Caco-2 (cell line): ENCODE data around the gene SNX5. TPM values are rescaled to one million over a fixed set of nuclear protein-coding genes. Genes with fewer than 3 reads are reported as not detected.

Experiments used
- BruUV-seq: library from RNA; stranded (reverse); fragments of 400-500 nt; replicated peaks from 2 replicates; lab custom pipeline; 2021; lab: Mats Ljungman, UMichigan
- CTCF ChIA-PET: fragments of 300-600 bp; sonication (Branson Sonifier 250); formaldehyde crosslinking; loops from one replicate; lab custom pipeline; 2022; ENCODE audit warnings: antibody characterized with exemption; lab: Charles Lee
- POLR2A ChIA-PET: fragments of 300-600 bp; sonication (Branson Sonifier 250); formaldehyde crosslinking; loops from one replicate; lab custom pipeline; 2022; ENCODE audit warnings: antibody characterized with exemption; lab: Charles Lee
- DNase-seq, 2 experiments: peaks; one replicate each; pipeline versions ENCODE4 v3.0.0 to v3.0.0-alpha.2; 2020 to 2022
- H3K27me3 ChIP-seq: replicated peaks from 2 replicates; pipeline ENCODE4 v1.6.0; 2011; ENCODE audit warnings: low read length; ENCODE audit not compliant: control insufficient read depth, insufficient read depth
- H3K36me3 ChIP-seq: 2 replicates; pipeline ENCODE4 v1.5.1; 2011; ENCODE audit warnings: low read length; ENCODE audit not compliant: control insufficient read depth, insufficient read depth
- H3K4me1 ChIP-seq: fragments of 250-450 bp; sonication (Bioruptor Pico); 2 replicates; pipeline ENCODE4 v1.5.1; 2020; ENCODE audit warnings: mild to moderate bottlenecking
- H3K4me3 ChIP-seq: 2 replicates; pipeline ENCODE4 v1.5.1; 2011; ENCODE audit warnings: low read depth, mild to moderate bottlenecking, control low read depth, low read length
- H3K9me3 ChIP-seq: fragments of 250-450 bp; sonication (Bioruptor Pico); 2 replicates; pipeline ENCODE4 v1.5.1; 2020; ENCODE audit warnings: mild to moderate bottlenecking, moderate library complexity
- H3K27ac Mint-ChIP-seq: one replicate; pipeline ENCODE4 v1.8.0; 2022; ENCODE audit warnings: mixed read lengths; ENCODE audit not compliant: unreplicated experiment
- H3K27me3 Mint-ChIP-seq: one replicate; pipeline ENCODE4 v1.8.0; 2022; ENCODE audit warnings: mixed read lengths; ENCODE audit not compliant: insufficient read depth, unreplicated experiment
- H3K36me3 Mint-ChIP-seq: one replicate; pipeline ENCODE4 v1.8.0; 2022; ENCODE audit warnings: mild to moderate bottlenecking, mixed read lengths; ENCODE audit not compliant: insufficient read depth, unreplicated experiment
- H3K4me1 Mint-ChIP-seq: one replicate; pipeline ENCODE4 v1.8.0; 2022; ENCODE audit warnings: low read depth, mixed read lengths; ENCODE audit not compliant: unreplicated experiment
- H3K4me3 Mint-ChIP-seq: one replicate; pipeline ENCODE4 v1.8.0; 2022; ENCODE audit warnings: mild to moderate bottlenecking, moderate library complexity, mixed read lengths; ENCODE audit not compliant: unreplicated experiment
- H3K9me3 Mint-ChIP-seq: one replicate; pipeline ENCODE4 v1.8.0; 2022; ENCODE audit warnings: mixed read lengths; ENCODE audit not compliant: unreplicated experiment
- intact Hi-C: fragments of 100-400 bp; cut with micrococcal nuclease; formaldehyde crosslinking; loops from one replicate; pipeline ENCODE4 v1.10.0; 2022; ENCODE audit not compliant: unreplicated experiment
- total RNA-seq: library from RNA; stranded (reverse); gene quantifications from 2 replicates; pipeline ENCODE4 v1.2.3, GENCODE V29; 2022
- TF ChIP-seq, protein P1 (sequence below), 2 experiments: fragments of 200-600 bp in 1 of 2; IDR thresholded peaks; 1 replicate in 1 of 2; 2 replicates in 1 of 2; pipeline versions ENCODE4 v1.5.1 to v1.8.0; 2011 to 2022; ENCODE audit warnings: antibody characterized with exemption in 1 of 2, control low read depth in 1 of 2, inconsistent platforms in 1 of 2, low read depth in 1 of 2, low read length in 1 of 2, mild to moderate bottlenecking in 1 of 2, moderate library complexity in 1 of 2; ENCODE audit not compliant: insufficient read depth in 1 of 2, severe bottlenecking in 1 of 2, unreplicated experiment in 1 of 2

The SNX5 gene
- total RNA-seq, 1 experiment from 2014 or later, result 299 TPM

DNA sequence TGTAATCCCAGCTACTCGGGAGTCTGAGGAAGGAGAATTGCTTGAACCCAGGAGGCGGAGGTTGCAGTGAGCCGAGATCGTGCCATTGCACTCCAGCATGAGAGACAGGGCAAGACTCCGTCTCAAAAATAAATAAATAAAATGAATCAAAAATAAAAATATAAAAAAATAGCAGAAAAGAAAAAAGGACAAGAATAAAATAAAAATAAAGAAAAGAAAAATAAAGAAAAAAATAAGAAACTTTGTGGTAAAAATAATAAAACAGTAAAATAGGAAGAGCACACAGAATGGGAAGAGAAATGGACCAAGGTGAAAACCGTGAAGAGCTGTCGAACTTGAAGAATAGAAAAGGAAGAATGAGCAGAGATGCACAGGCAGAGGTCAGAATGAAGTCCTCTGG lies 63.0 kb downstream of the SNX5 start:
- BruUV-seq, result no TSS peak
- H3K9me3 Mint-ChIP-seq, result no peaks in the 10 kb centered on the region
- H3K27me3 Mint-ChIP-seq, result no peaks in the 10 kb centered on the region
- DNase-seq, result no peak
- TF ChIP-seq, protein P1, sequence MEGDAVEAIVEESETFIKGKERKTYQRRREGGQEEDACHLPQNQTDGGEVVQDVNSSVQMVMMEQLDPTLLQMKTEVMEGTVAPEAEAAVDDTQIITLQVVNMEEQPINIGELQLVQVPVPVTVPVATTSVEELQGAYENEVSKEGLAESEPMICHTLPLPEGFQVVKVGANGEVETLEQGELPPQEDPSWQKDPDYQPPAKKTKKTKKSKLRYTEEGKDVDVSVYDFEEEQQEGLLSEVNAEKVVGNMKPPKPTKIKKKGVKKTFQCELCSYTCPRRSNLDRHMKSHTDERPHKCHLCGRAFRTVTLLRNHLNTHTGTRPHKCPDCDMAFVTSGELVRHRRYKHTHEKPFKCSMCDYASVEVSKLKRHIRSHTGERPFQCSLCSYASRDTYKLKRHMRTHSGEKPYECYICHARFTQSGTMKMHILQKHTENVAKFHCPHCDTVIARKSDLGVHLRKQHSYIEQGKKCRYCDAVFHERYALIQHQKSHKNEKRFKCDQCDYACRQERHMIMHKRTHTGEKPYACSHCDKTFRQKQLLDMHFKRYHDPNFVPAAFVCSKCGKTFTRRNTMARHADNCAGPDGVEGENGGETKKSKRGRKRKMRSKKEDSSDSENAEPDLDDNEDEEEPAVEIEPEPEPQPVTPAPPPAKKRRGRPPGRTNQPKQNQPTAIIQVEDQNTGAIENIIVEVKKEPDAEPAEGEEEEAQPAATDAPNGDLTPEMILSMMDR (IDR thresholded peaks at IDR 0.05; ENCODE audit: insufficient read depth in 1 of 2, low read depth in 1 of 2, low read length in 1 of 2, severe bottlenecking in 1 of 2, unreplicated experiment in 1 of 2), result no peak
- no peak overlapping the region for H3K27ac Mint-ChIP-seq
- no peak overlapping the region for H3K4me3 Mint-ChIP-seq
- Histone ChIP-seq H3K27me3 (no peaks in the 10 kb centered on the region), H3K4me1 (peaks cover 6% of the 10 kb centered on the region; the same call in 1 of the 2 replicates), H3K9me3 (no peaks in the 10 kb centered on the region), H3K4me3 (no peak overlapping the region), H3K36me3 (no peaks in the 10 kb centered on the region)
- POLR2A ChIA-PET, result no interaction called here
- intact Hi-C loops, result no loop called here
- CTCF ChIA-PET, result interaction anchor here (0.6 kb wide), 1 partner anchor 15 kb away, joined by 3 read pairs; no protein-coding TSS in a partner anchor
- H3K4me1 Mint-ChIP-seq, result no peaks in the 10 kb centered on the region
- no peaks in the 10 kb centered on the region for H3K36me3 Mint-ChIP-seq

DNA sequence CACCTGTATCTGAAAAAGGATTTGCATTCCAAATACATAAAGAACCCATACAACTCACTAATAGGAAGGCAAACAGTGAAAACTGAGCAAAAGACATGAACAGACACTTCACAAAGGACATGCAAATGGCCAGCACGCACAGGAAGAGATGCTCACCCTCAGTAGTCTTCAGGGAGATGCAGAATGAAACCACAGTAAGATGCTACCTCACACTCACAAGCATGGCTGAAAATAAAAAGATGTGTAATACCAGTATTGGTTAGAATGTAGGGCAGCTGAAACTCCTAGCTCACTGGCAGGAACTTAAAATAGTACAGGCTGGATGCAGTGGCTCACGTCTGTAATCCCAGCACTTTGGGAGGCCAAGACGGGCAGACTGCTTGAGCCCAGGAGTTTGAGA lies 64.6 kb downstream of the SNX5 start:
- intact Hi-C loops, result no loop called here
- no peaks in the 10 kb centered on the region for H3K27me3 Mint-ChIP-seq
- no peaks in the 10 kb centered on the region for H3K9me3 ChIP-seq
- no TSS peak for BruUV-seq
- H3K27me3 ChIP-seq, result no peaks in the 10 kb centered on the region
- H3K36me3 Mint-ChIP-seq, result no peaks in the 10 kb centered on the region
- H3K36me3 ChIP-seq, result no peaks in the 10 kb centered on the region
- no peak overlapping the region for H3K4me3 ChIP-seq
- POLR2A ChIA-PET, result no interaction called here
- no peaks in the 10 kb centered on the region for H3K4me1 Mint-ChIP-seq
- H3K27ac Mint-ChIP-seq, result no peak overlapping the region
- no peak for DNase-seq
- no peak overlapping the region for H3K4me3 Mint-ChIP-seq
- no peaks in the 10 kb centered on the region for H3K9me3 Mint-ChIP-seq
- CTCF ChIA-PET, result no interaction called here
- H3K4me1 ChIP-seq, result peaks cover 6% of the 10 kb centered on the region; the same call in 1 of the 2 replicates
- TF ChIP-seq, protein P1 (IDR thresholded peaks at IDR 0.05; ENCODE audit: insufficient read depth in 1 of 2, low read depth in 1 of 2, low read length in 1 of 2, severe bottlenecking in 1 of 2, unreplicated experiment in 1 of 2), result no peak

GRCh38 chr20:17902531-17903083 lies 66.0 kb downstream of the SNX5 start:
- Mint-ChIP-seq H3K4me3 (no peak overlapping the region), H3K4me1 (no peaks in the 10 kb centered on the region), H3K27ac (no peak overlapping the region), H3K27me3 (no peaks in the 10 kb centered on the region), H3K36me3 (no peaks in the 10 kb centered on the region), H3K9me3 (no peaks in the 10 kb centered on the region)
- no peaks in the 10 kb centered on the region for H3K27me3 ChIP-seq
- BruUV-seq, result no TSS peak
- ChIA-PET POLR2A (no interaction called here), CTCF (no interaction called here)
- TF ChIP-seq, protein P1 (IDR thresholded peaks at IDR 0.05; ENCODE audit: insufficient read depth in 1 of 2, low read depth in 1 of 2, low read length in 1 of 2, severe bottlenecking in 1 of 2, unreplicated experiment in 1 of 2), result no peak
- no peak for DNase-seq
- H3K36me3 ChIP-seq, result no peaks in the 10 kb centered on the region
- H3K4me1 ChIP-seq, result peaks cover 6% of the 10 kb centered on the region; the same call in 1 of the 2 replicates
- intact Hi-C loops, result no loop called here
- H3K4me3 ChIP-seq, result no peak overlapping the region
- 0 out of 2 replicates have a peak, but pooled peaks cover 2% of the 10 kb centered on the region for H3K9me3 ChIP-seq
